Measurements from ENCODE around the gene SYNPR.

SYNPR gene

GRCh38 chr3:63303238-63303637 lies 25.1 kb downstream of the SYNPR start:
- no peak for DNase-seq (ENCODE audit: low read depth in 2 of 3, low spot score in 2 of 3)

GRCh38 chr3:63304421-63304820 lies 26.3 kb downstream of the SYNPR start:
- DNase-seq (ENCODE audit: low read depth in 2 of 3, low spot score in 2 of 3), result no peak

- DNase-seq (ENCODE audit: low read depth in 2 of 3, low spot score in 2 of 3), result no peak
These were observed 30.0 kb downstream of the SYNPR start for GRCh38 chr3:63308072-63308471.

DNA sequence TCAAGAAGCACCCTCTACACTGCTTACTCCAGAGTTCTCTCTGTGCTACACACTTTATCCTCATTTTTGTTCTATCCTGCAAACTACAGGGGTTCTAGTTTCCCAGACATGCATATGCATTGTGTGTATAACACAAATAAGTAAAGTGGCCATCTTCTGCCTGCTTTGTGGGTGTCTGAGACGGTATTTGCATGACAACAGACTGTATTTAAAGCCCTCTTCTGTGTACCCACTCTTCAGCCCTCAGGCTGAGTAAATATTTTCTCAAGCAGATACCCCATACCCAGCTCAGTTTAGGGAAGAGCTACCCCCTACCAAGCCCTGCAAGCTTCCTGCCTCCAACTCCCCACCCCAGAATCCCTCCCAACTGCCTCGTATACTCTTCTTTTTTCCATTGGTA lies 31.7 kb downstream of the SYNPR start:
- no peak for DNase-seq (ENCODE audit: low read depth in 2 of 3, low spot score in 2 of 3)

GRCh38 chr3:63323766-63324165 lies 45.7 kb downstream of the SYNPR start:
- no peak for DNase-seq (ENCODE audit: low read depth in 2 of 3, low spot score in 2 of 3)

DNA sequence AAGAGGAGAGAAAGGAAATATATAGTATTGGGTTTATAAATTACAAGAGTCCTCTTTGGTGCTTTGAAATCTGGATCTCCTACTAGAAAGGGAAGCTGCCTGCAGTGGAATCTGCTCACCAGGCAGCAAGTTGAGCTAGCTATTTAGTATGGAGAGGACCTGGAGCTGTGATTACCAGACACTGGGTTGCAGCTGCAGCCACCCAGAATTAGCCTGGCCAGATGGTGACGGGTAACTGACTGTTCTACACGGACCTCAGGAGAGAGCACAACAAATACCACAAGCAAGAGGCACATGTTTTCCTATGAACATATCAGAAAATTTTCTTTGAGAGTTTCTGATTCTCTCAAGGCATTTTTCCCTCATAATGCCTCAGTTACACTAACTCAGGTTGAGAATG lies 46.5 kb downstream of the SYNPR start:
- no peak for DNase-seq (ENCODE audit: low read depth in 2 of 3, low spot score in 2 of 3)

DNA sequence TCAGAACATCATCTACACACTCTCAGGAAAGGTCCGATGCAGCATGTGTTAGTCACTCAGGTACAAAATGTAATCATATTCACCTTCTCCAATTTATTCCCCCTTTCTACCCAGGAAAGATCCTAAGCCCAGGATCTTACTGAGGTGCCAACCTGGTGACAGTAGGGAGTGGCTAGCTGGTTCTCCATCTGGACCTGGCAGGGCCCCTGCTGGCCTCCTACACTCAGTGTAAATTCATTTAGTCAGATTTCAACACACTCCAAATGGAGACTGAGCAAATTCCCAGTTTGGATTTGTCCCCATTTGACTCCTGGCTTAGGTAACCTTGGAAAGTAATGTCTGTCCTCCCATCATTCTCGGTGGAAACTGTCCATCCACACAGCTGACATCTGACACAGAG lies 47.3 kb downstream of the SYNPR start:
- DNase-seq (ENCODE audit: low read depth in 2 of 3, low spot score in 2 of 3), result no peak

- no peak for DNase-seq (ENCODE audit: low read depth in 2 of 3, low spot score in 2 of 3)
These were observed 50.3 kb downstream of the SYNPR start for GRCh38 chr3:63328365-63328764.

DNA sequence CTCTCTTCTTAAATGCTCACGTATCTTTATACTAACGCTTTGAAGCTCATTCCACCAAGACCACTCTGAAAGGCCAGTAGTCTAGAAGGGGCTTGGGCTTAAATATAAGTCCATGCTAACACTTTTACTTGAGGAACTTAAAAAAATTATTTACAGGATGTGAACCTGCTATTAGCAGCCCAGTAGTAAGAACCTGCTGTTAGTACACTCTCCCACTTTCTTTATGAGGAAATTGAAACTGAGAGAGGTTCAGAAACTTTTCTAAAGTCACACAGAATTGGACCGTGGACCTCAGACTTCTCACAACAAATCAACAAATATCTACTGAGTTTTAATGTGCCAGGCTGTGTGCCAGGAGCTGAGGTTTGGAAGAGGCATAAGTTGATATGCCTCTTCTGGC lies 53.4 kb downstream of the SYNPR start:
- no peak for DNase-seq (ENCODE audit: low read depth in 2 of 3, low spot score in 2 of 3)

- no peak for DNase-seq (ENCODE audit: low read depth in 2 of 3, low spot score in 2 of 3)
These were observed 55.7 kb downstream of the SYNPR start for GRCh38 chr3:63333815-63334214.

DNA sequence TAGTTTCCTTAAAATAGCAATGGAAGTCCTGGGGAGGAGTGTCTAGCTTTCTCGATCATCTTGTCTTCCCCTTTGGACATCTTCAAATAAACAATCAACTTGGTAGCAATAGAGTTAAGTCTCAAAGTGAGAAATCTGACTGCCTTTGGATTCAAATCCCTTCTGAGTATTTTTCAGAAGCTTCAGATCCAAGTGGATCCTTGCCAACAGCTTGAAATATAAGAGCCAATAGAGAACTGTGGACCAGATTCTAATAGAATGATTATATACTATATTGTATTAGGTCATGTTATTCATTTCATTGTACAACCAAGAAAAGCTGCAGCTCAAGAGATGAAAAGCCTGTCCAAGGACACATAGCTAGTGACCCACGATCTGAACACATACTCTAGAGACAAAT lies 60.2 kb downstream of the SYNPR start:
- DNase-seq (ENCODE audit: low read depth in 2 of 3, low spot score in 2 of 3), result no peak

DNA sequence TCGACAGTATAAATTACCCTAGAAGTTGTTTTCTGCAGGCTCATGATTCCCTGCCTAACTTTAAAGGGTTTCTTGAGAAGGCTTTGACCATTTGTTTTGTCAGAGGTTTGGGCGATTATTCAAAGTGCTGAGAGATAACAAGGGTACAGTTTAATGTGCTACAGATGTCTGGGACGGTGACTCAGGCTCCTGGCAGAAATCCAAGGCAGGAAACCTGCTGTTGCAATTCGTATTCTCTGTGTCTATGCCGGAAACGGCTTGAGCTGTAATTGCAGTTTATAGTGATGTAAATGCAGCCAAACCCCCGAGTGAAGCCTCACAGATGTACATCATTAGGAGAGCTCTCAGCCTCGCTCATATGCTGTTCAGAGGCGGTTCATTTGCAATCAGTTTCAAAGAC lies 65.6 kb downstream of the SYNPR start:
- DNase-seq (ENCODE audit: low read depth in 2 of 3, low spot score in 2 of 3), result peak in 1 of 3 experiments; percentile 10

GRCh38 chr3:63344661-63345060 lies 66.6 kb downstream of the SYNPR start:
- DNase-seq (ENCODE audit: low read depth in 2 of 3, low spot score in 2 of 3), result no peak

DNA sequence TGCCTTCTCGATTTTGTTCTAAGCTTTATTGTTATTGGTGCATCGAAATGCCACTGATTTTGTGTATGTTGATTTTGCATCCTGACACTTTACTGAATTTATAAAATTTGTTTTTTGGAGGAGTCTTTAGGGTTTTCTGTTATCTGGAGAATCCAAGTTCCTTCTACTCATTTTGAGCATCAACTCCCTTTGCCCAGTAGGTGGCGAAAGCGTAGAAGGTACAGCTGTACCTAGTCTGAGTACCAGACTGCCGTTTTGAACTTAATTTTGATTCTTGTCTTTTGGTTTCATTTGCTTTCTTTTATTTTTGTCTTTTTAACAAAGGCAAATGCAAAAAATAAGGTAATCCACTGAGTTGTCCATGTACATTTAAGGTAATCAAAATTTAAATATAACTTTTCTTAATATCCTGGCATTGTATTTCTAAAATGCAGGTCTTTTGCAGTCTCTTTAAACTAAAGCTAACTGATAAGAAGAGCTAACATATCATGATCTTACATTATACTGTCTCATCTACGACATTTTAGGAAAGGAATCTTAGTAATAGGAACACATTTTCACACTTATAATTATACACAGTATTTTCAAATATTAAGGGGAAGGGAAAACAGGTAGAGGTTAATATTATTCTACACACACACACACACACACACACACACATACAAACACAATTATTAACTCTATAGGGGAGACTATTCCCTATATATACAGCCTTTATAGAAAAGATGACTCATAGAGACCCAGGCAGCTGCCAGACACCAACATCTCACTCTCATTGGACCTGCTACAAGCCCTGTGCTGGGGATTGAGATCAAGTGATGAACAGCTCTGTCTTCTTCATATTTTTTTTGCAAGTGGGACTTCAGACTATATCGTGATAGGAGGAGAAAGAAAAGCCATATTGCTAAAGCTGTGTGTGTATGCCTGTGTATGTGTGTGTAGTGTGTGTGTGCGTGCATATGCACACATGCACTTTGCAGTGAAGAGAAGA lies 71.8 kb downstream of the SYNPR start:
- no peak for DNase-seq (ENCODE audit: low read depth in 2 of 3, low spot score in 2 of 3)

DNA sequence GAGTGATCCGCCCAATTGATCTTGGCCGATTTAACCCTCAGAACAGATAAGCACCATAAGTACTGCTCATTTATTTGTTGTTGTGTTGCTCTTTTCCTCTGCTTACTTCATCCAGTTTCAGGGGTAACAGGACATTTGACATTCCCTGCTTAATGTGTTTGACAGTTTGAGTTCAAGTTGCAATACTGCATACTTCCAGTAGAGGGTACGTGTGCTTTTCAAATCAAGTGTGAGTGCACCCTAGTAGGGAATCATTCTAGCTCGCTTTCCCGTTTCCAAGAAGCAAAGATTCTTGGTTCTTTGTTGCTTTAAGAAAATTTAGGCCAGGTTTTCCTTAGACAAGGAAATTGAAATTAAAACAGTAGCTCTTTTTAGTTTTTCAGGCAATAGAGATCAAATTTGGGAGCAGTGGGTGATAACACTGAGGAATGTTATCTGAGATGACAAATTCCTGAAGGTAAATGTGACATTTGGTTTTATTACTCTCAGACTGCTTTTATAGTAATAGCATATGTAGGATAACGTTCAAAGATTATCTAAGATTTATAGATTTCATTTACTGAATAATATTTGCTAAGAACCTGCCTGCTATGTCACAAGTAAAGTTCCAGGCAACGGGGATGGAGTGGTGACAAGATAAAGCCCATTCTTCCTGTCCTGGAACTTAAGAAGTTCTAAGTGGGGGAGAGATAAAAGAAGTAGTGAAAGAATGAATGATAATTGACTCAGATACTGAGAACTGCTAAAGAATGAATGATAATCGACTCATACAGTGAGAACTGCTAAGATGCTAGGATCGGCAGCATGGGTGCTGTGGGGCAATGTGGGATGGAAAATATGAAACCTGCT lies 73.3 kb downstream of the SYNPR start:
- DNase-seq (ENCODE audit: low read depth in 2 of 3, low spot score in 2 of 3), result no peak

DNA sequence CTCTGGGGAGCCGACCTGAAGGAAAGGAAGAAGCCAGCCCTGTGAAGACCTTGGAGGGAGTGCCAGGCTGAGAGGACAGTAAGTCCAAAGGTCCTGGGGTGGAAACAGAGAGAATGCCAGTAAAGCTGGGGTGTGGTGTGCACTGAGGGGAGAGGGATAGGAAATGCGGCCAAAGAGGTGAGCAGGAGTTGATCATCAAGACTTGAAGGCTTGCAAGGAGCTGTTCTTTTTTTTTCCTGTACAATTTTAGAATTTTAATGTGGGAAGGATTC lies 73.8 kb downstream of the SYNPR start:
- no peak for DNase-seq (ENCODE audit: low read depth in 2 of 3, low spot score in 2 of 3)

DNA sequence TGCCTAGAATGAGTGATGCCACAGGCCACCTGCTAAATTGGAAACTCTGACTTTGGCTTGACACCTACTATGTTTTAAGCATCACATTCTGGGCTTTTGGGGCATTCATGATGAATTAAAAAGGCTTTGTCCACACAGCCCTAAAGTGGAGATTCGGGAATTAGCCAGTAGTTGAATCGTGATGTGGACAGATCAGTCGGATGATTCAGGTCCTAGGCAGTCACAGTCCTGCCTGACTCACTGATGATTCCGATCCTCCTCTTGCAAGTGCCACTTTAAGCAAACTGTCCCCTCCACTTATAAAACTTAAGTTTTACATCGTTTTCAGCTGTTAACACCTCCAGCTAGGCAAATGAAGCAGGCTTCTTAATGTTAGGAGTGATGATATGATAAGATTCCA lies 75.3 kb downstream of the SYNPR start:
- no peak for DNase-seq (ENCODE audit: low read depth in 2 of 3, low spot score in 2 of 3)

DNA sequence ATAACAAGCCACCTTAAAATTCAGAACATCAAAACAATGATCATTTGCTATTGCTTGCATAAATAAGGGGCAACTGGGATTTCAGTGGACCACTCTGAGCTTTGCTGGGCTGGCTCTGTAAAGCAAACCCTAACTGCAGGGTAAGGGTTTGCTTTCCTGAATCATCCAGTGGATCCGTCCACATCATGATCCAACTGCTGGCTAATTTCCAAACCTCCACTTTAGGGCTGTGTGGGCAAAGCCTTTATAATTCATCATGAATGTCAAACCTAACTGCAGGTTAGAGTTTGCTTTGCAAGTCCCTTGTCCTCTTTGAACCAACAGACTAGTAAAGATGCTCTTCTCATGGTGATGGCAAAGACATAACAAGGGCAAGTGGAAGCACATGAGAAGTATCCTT lies 76.1 kb downstream of the SYNPR start:
- DNase-seq (ENCODE audit: low read depth in 2 of 3, low spot score in 2 of 3), result no peak

- no peak for DNase-seq (ENCODE audit: low read depth in 2 of 3, low spot score in 2 of 3)
These were observed 77.7 kb downstream of the SYNPR start for GRCh38 chr3:63355809-63356208.

GRCh38 chr3:63364495-63364894 lies 86.4 kb downstream of the SYNPR start:
- DNase-seq (ENCODE audit: low read depth in 2 of 3, low spot score in 2 of 3), result no peak

DNA sequence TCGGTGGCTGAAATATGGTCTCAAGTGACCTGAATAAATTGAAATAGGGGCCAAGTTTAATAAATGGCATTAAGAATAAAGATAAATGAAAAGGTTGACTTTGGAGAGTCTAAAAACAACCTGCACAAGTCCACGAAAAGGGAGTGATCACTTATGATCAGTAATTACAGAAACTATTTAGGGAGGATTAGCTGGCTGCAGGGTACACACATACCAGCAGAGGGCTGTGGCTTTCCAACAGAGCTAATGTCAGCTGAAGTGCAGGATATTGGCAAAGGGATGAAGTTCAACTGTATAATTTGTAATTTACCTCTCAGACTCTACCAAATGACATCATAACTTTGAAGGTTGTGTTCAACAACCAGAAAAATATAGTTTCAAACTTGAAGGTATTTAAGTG lies 86.8 kb downstream of the SYNPR start:
- DNase-seq (ENCODE audit: low read depth in 2 of 3, low spot score in 2 of 3), result no peak

- DNase-seq (ENCODE audit: low read depth in 2 of 3, low spot score in 2 of 3), result no peak
These were observed 87.6 kb downstream of the SYNPR start for GRCh38 chr3:63365671-63366070.
